ENCODE data around the gene RNF220. TPM values are rescaled to one million over a fixed set of nuclear protein-coding genes. Genes with fewer than 3 reads are reported as not detected.

The RNF220 gene
- total and polyA plus RNA-seq, 2 of the 13 experiments (the other 11 are each of a cell fraction or from before 2014, with no cell fraction given) = 48.2 to 72.1 TPM

- DNase-seq (ENCODE audit: low spot score) (no peak), ATAC-seq (no peak), FAIRE-seq (no peak)
- in situ Hi-C loops (cut with HindIII; ENCODE audit: extremely low pct_ligation_motif_present, low pct_unique_long_range_greater_than_20kb) (no loop called here), intact Hi-C loops (cut with micrococcal nuclease; ENCODE audit: unreplicated experiment) (no loop called here)
- no peaks in the 10 kb centered on the region for H3K79me2 ChIP-seq (ENCODE audit: insufficient read depth, low read length)
- H2AFZ ChIP-seq (ENCODE audit: low read length) = no peak overlapping the region
- H3K9me3 ChIP-seq (ENCODE audit: low read length) = no peaks in the 10 kb centered on the region
- H3K9ac ChIP-seq (ENCODE audit: insufficient read depth, low read depth, low read length) = no peak overlapping the region
- CTCF ChIA-PET (ENCODE audit: low intra/inter-chr PET ratio, low total read pairs) = no interaction called here
- H3K27ac ChIP-seq (ENCODE audit: extremely low read length, insufficient read depth, low read length) = no peak overlapping the region
- no peaks in the 10 kb centered on the region for H4K20me1 ChIP-seq (ENCODE audit: insufficient read depth, low read length)
- no TSS peak for BruUV-seq (replicated peaks)
- H3K36me3 ChIP-seq (replicated peaks in 1 of 2; ENCODE audit: control insufficient read depth in 1 of 2, insufficient read depth in 2 of 2, low read length in 2 of 2) = peaks cover 0 to 9% of the 10 kb centered on the region in 2 experiments; a peak in 3 of 5 replicates
- no peaks in the 10 kb centered on the region for H3K4me1 ChIP-seq (ENCODE audit: insufficient read depth, low read length)
- H3K4me3 ChIP-seq (replicated peaks in 1 of 3; ENCODE audit: insufficient read depth in 1 of 3, low read depth in 2 of 3, low read length in 3 of 3) = no peak overlapping the region
- TF ChIP-seq ZNF512B (CRISPR knock-in tag; IDR thresholded peaks at IDR 0.05; ENCODE audit: borderline replicate concordance) (no peak), ZNF136 (CRISPR knock-in tag; IDR thresholded peaks at IDR 0.05; ENCODE audit: low read depth) (no peak), MED8 (CRISPR knock-in tag; IDR thresholded peaks at IDR 0.05; ENCODE audit: insufficient replicate concordance) (no peak), ZSCAN21 (CRISPR knock-in tag; IDR thresholded peaks at IDR 0.05; ENCODE audit: borderline replicate concordance) (no peak)
- no peaks in the 10 kb centered on the region; a peak in 1 of 5 replicates for H3K27me3 ChIP-seq (ENCODE audit: control insufficient read depth in 1 of 2, insufficient read depth in 2 of 2, low read length in 2 of 2)
- POLR2A ChIA-PET = no interaction called here
- H3K4me2 ChIP-seq (ENCODE audit: low read depth, low read length) = no peak overlapping the region
- 64% methylated on average over 4 of the region's 9 CpGs for WGBS (ENCODE audit: low lambda C conversion rate)
Measured at GRCh38 chr1:44544960-44545359, 139.9 kb downstream of the RNF220 start.

GRCh38 chr1:44545961-44546360 lies 140.9 kb downstream of the RNF220 start:
- Histone ChIP-seq H2AFZ (ENCODE audit: low read length) (no peak overlapping the region), H3K4me3 (replicated peaks in 1 of 3; ENCODE audit: insufficient read depth in 1 of 3, low read depth in 2 of 3, low read length in 3 of 3) (no peak overlapping the region), H3K4me2 (ENCODE audit: low read depth, low read length) (no peak overlapping the region), H3K36me3 (replicated peaks in 1 of 2; ENCODE audit: control insufficient read depth in 1 of 2, insufficient read depth in 2 of 2, low read length in 2 of 2) (peaks cover 0 to 5% of the 10 kb centered on the region in 2 experiments; a peak in 3 of 5 replicates), H3K9ac (ENCODE audit: insufficient read depth, low read depth, low read length) (no peak overlapping the region), H3K9me3 (ENCODE audit: low read length) (no peaks in the 10 kb centered on the region), H3K4me1 (ENCODE audit: insufficient read depth, low read length) (no peaks in the 10 kb centered on the region), H3K27me3 (ENCODE audit: control insufficient read depth in 1 of 2, insufficient read depth in 2 of 2, low read length in 2 of 2) (no peaks in the 10 kb centered on the region), H3K79me2 (ENCODE audit: insufficient read depth, low read length) (no peaks in the 10 kb centered on the region), H3K27ac (ENCODE audit: extremely low read length, insufficient read depth, low read length) (no peak overlapping the region), H4K20me1 (ENCODE audit: insufficient read depth, low read length) (no peaks in the 10 kb centered on the region)
- FAIRE-seq = no peak
- 63% methylated on average over 5 of the region's 6 CpGs for WGBS (ENCODE audit: low lambda C conversion rate)
- ATAC-seq = no peak
- in situ Hi-C loops (cut with HindIII; ENCODE audit: extremely low pct_ligation_motif_present, low pct_unique_long_range_greater_than_20kb) = no loop called here
- intact Hi-C loops (cut with micrococcal nuclease; ENCODE audit: unreplicated experiment) = no loop called here
- TF ChIP-seq ZBTB39 (CRISPR knock-in tag; IDR thresholded peaks at IDR 0.05) (no peak), ZNF549 (CRISPR knock-in tag; IDR thresholded peaks at IDR 0.05) (no peak), LRRFIP1 (CRISPR knock-in tag; conservative IDR thresholded peaks at IDR 0.05) (no peak), SALL2 (CRISPR knock-in tag; IDR thresholded peaks at IDR 0.05) (no peak), POLR2AphosphoS2 (IDR thresholded peaks at IDR 0.05; ENCODE audit: low read depth, low read length) (no peak), YEATS4 (CRISPR knock-in tag; IDR thresholded peaks at IDR 0.05; ENCODE audit: borderline replicate concordance) (no peak)
- BruUV-seq (replicated peaks) = no TSS peak
- CTCF ChIA-PET (ENCODE audit: low intra/inter-chr PET ratio, low total read pairs) = no interaction called here
- DNase-seq (ENCODE audit: low spot score) = no peak
- POLR2A ChIA-PET = no interaction called here
